Renal cortex interstitium (tissue), 11 donors: ENCODE results near the gene ANKRD10. TPM values are rescaled to one million over a fixed set of nuclear protein-coding genes. Genes with fewer than 3 reads are reported as not detected.

Source experiments
- DNase-seq, 11 donors: peaks; one replicate each; pipeline ENCODE4 v3.0.0-alpha.2; 2013; ENCODE audit warnings: low read depth in 9 of 11, low spot score in 4 of 11; ENCODE audit errors: extremely low read depth in 1 of 11
- polyA plus RNA-seq, 3 donors: library from polyadenylated mRNA; unstranded; fragments of 120-200 nt; gene quantifications; one replicate each; pipeline ENCODE4 v1.2.1, GENCODE V29; 2013; ENCODE audit not compliant: insufficient read length in 3 of 3

Gene ANKRD10
- polyA plus RNA-seq, 3 donors: 222 to 403 (median 258) TPM

GRCh38 chr13:110923086-110923485, 8.2 kb upstream of the ANKRD10 start:
- no peak for DNase-seq

GRCh38 chr13:110922506-110922905, 7.6 kb upstream of the ANKRD10 start:
- no peak for DNase-seq

DNA sequence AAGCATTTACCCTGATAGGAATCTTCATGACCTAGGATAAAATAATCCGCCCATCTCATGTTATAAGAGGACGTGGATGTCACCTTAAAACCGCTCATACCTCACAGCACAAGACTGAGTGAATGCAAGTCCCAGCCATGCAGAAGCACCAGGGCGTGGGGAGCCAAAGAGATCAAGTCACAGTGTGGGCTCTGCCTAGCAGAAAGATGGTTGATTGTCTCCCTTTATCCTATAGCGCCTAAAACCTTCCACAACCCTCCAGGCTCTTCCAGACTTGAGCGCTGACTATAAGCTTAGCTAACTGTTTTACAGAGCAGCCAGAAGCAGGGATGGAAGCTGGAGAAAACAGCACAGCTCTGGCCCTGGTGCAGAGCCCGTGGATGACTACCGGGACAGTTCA, 6.8 kb upstream of the ANKRD10 start:
- DNase-seq: no peak

DNA sequence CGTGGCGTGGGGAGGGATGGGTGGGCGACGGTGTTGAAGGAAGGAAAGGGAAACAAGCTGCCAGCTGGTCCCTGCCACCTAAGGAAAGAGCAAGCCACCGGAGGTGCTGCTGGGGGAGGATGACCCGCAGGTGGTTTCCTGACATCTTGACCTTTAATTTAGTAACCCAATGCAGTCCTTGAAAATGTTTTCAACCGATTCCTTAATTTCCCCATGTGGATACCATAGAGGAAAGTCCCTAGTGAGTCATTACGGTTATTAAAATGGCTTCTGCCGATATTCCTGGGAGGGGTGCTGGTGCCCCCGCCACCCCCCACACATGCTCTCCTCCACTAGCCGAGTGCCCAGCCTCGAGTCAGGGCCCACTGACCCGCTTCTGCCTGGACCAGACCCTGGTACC, 6.3 kb upstream of the ANKRD10 start:
- DNase-seq: no peak

DNA sequence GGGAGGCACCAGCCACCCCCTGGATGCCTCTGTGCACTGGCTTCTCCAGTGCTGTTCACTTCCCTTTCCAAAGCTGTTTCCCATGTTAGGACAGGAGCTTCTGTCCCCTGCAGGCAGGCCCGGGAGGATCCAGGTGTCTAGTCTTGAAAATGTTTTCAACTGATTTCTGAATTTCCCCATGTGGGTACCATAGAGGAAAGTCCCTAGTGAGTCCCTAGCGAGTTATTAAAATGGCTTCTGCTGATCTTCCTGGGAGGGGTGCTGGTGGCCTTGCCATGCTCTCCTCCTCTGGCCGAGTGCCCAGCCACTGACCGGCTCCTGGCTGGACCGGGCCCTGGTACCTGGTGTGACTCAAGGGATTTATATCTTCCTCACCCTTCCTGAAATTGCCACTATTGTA, 5.2 kb upstream of the ANKRD10 start:
- no peak for DNase-seq

- DNase-seq: no peak
Measured at GRCh38 chr13:110916301-110917142, 1.7 kb upstream of the ANKRD10 start.

GRCh38 chr13:110915874-110916206, 971 bp upstream of the ANKRD10 start:
- DNase-seq: no peak

GRCh38 chr13:110914331-110915056, 375 bp downstream of the ANKRD10 start:
- peak in 9 of 11 donors; percentile 57 to 83 (median 74) for DNase-seq

DNA sequence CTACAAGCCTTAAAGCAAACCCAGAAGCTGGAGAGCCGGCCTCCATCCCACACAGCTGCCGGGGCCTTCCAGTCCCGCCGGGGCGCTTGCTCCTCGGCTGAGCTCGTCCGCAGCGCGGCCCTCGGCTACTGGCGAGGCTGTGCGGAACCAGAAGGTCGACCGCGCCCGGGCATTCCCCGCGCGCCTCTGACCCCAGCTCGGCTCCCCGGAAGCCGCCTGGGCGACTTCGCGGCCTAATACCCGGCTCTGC, 863 bp downstream of the ANKRD10 start:
- DNase-seq: peak in 1 of 11 donors; percentile 24

DNA sequence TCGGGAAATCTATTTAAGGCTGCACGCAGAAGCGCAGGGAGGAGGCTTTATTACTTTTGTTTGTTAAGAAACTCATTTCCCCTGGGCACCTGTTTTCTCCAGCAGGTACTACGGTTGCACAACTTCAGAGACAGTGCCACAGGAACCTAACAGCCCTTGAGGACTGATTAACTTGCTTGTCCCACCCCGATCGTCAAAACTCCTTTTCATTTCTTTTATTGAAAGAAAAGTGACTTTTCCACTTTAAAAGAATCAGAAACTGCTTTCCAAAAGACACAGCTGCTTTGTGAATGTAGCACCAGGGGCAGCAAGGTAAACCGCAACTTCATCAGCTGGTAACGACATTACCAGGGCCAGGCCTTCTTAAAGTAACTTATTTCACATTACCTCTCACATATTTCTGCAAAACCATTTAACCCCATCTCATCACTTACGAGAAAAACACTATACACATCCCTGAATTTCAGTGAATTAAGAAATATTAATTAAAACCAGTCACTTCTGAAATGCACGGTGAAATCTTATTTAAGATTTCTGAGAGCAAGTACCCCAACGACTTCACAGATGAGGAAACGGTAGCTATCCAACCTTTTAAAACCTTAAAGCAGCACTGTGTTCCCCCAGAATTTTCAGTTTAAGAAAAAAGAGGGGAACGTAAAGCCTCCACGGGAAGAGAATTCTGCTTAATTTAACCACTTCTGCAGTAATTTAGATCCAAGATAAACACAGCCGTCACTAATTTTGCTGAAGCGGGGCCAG, 1.4 kb downstream of the ANKRD10 start:
- DNase-seq: no peak

- DNase-seq: no peak
Measured at GRCh38 chr13:110912651-110913051, 2.2 kb downstream of the ANKRD10 start.

DNA sequence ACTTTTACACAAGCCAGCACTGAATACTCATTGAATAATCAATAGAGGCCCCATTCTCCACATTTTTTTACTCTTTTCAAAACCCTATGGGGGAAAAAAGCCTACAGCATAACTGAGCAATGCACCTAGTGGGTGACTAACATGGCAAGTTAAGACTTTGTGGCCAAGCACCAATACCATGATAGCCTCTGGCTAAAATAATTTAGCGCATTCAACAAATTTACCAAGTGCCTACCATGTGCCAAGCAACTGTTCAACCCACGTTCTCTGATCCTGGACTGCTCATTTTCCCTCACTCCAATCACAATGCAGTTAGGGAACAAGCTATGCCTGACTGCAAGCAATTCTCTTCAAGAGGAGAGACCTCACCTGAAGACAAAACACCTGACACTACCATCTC, 3.0 kb downstream of the ANKRD10 start:
- no peak for DNase-seq

- DNase-seq: no peak
Measured at GRCh38 chr13:110910013-110910890, 4.6 kb downstream of the ANKRD10 start.

DNA sequence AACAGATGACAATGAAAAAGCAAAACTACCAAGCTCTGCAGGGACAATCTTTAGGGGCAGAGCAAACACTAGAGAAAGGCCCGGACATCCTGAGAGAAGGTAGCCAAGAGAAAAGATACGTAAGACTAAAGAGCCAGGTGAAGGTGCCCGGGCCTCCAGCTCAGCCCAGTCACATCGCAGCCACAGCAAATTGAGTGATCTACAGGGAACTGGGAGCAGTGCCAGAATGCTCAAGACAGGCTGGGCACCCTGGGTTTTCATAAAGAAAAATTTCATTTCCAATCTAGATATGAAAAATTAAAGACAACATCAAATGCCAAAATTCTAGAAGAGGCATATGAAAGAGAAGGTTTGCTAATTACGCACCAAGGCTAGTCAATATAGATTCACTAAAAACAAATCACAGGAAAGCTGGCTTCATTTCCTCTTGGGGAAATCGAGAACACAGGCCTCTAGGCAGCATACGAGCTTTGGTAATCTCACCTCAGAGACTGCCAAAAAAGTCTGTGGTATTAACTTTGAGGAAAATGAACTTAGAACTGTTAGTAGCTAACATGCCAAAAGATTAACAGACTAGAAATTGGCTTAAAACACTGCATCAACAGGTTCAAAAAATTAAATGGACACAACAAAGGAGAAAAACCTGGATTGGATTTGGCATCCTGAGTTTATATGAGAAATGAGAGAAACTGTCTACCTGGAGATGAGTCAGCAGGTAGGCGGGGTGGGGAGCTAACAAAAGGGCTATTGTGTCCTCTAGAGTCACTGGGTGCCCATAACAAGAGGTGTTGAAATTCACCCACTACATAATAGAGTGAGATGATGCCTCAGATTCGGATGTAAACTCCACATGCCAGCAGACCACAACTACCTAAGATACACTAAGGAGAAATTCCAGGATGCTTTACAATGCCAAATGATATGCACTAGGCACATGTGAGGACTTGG, 6.6 kb downstream of the ANKRD10 start:
- DNase-seq: no peak

DNA sequence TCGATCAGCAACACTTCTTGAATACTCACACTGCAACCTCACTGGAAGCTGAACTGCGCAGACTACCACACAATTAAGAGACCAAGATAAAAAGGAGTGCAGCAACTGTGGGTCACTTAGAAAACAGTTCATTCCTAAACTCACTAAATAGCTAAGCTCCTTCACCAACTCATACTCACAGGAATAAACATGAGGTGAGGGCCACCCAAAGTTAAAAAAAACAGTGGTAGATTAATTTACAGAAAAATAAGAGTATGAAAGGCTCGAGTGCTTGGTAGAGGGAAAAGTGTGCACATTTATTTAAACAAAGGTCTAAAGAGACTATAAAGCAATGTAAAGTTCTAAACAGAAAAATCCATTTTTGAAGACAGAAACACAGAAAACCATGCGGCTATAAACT, 7.6 kb downstream of the ANKRD10 start:
- DNase-seq: no peak

DNA sequence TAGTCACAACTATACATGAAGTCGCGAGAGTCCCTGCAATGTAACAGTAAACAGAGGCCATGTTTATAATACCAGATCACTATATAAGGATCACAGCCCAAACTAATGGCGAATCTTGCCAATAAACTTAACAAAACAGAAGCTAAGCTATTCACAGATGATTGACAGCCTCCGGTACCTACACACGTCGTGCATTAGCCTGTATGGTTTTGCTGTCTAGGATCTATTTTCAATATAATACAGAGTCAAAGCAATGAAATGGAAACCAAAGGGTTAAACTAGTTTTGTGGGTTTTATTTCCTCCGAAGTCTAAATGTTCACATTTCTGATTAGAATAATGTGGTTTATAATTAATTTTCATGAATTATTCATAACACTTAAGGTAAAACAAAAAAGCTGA, 10.1 kb downstream of the ANKRD10 start:
- DNase-seq: no peak

DNA sequence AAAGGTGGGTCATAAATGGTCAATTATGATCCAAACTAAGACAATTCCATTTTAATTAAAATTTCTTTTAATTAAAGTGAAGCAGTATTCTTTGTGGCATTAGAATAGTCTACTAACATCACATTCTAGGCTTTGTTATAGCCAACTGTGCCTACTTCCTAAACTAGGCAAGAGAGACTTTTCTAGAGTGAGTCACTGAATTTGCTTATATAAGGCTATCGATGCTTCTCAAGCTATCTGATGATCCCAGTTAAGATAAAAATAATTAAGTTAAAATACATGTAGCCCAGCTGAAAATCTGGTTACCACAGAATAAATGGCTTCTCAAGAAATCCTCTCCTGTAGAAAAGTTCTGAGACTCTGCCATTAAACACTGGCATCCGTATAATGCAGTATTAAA, 12.5 kb downstream of the ANKRD10 start:
- DNase-seq: no peak

DNA sequence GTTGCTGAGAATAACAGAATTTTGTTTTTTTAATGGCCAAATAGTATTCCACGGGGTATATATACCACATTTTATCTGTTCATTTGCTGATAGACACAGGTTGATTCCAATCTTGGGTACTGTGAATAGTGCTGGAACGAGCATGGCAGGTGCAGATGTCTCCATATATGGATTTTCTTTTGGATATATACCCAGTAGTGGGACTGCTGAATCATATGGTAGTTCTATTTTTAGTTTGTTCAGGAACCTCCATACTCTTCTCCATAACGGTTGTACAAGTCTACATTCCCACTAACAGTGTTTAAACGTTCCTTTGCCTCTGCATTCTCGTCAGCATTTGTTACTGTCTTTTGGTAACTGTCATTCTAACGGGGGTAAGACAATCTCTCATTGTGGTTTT, 17.3 kb downstream of the ANKRD10 start:
- no peak for DNase-seq
